ENCODE measurements around the gene CAMK2G. TPM values are rescaled to one million over a fixed set of nuclear protein-coding genes. Genes with fewer than 3 reads are reported as not detected.

The CAMK2G gene
- total RNA-seq, 1 donor from 2014 or later = 24.9 TPM

DNA sequence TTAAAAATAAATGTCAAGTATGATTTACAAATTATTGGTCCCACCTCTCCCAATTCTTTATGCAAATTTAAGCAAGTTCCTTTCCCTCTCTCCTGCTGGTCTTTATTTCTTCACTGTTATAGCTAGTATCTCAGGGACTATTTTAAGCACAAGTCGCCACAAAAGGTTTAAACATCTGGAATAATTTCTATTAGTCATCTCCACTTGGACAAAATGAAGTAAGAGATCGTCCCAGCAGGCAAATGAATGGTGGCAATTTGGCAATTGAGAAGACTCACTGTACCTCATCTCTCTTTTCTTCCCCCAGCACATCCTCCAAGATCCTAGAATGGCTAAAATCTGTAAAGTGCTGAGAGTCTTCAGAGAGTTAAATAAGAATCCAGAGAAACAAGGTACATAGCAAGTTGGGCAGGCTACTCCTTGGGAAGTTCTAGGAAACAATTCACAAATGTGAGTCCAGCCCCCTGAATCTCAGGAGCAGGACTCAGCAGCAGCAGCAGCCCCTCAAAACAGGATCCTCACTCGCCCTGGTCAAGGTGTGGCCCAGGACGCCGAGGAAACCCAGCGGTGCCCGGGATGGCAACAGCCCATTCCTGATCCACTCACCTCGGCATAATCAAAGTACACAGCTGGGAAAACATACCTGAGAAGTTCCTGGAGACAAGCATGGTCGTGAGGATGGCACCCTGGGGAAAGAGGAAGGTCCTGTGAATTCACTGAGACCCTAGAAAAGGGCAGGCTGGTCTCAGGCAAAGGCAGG, 32.6 kb downstream of the CAMK2G start:
- TF ChIP-seq, protein P1, sequence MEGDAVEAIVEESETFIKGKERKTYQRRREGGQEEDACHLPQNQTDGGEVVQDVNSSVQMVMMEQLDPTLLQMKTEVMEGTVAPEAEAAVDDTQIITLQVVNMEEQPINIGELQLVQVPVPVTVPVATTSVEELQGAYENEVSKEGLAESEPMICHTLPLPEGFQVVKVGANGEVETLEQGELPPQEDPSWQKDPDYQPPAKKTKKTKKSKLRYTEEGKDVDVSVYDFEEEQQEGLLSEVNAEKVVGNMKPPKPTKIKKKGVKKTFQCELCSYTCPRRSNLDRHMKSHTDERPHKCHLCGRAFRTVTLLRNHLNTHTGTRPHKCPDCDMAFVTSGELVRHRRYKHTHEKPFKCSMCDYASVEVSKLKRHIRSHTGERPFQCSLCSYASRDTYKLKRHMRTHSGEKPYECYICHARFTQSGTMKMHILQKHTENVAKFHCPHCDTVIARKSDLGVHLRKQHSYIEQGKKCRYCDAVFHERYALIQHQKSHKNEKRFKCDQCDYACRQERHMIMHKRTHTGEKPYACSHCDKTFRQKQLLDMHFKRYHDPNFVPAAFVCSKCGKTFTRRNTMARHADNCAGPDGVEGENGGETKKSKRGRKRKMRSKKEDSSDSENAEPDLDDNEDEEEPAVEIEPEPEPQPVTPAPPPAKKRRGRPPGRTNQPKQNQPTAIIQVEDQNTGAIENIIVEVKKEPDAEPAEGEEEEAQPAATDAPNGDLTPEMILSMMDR (conservative IDR thresholded peaks at IDR 0.05) = no peak
- Mint-ChIP-seq H3K4me3 (no peak overlapping the region), H3K27me3 (no peaks in the 10 kb centered on the region), H3K4me1 (ENCODE audit: unreplicated experiment) (no peaks in the 10 kb centered on the region), H3K9me3 (no peaks in the 10 kb centered on the region), H3K27ac (no peak overlapping the region), H3K36me3 (peaks cover 12% of the 10 kb centered on the region)
- no peak for DNase-seq (ENCODE audit: extremely low spot score, unreplicated experiment)

DNA sequence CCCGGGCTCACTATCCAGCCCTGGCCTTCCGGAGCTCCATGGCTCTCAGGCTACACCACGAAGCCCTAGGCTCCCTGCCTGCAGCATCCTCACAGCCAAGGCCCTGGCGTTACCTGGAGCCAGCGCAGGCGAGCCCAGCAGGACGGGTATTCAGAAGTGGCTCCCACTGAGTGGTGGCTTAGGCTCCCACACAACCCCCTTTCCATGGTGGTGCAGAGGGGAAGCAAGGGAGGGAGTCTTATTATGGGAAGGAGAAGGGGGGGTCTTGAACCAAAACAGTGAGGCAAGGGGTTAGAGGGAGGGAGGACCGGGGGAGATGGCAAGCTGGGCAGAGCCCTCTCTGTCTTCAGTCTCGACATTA, 33.3 kb downstream of the CAMK2G start:
- peaks cover 7% of the 10 kb centered on the region for H3K36me3 Mint-ChIP-seq
- no peaks in the 10 kb centered on the region for H3K4me1 Mint-ChIP-seq (ENCODE audit: unreplicated experiment)
- no peak overlapping the region for H3K4me3 Mint-ChIP-seq
- TF ChIP-seq, protein P1 (conservative IDR thresholded peaks at IDR 0.05) = no peak
- H3K27ac Mint-ChIP-seq = no peak overlapping the region
- H3K27me3 Mint-ChIP-seq = no peaks in the 10 kb centered on the region
- DNase-seq (ENCODE audit: extremely low spot score, unreplicated experiment) = no peak
- no peaks in the 10 kb centered on the region for H3K9me3 Mint-ChIP-seq

DNA sequence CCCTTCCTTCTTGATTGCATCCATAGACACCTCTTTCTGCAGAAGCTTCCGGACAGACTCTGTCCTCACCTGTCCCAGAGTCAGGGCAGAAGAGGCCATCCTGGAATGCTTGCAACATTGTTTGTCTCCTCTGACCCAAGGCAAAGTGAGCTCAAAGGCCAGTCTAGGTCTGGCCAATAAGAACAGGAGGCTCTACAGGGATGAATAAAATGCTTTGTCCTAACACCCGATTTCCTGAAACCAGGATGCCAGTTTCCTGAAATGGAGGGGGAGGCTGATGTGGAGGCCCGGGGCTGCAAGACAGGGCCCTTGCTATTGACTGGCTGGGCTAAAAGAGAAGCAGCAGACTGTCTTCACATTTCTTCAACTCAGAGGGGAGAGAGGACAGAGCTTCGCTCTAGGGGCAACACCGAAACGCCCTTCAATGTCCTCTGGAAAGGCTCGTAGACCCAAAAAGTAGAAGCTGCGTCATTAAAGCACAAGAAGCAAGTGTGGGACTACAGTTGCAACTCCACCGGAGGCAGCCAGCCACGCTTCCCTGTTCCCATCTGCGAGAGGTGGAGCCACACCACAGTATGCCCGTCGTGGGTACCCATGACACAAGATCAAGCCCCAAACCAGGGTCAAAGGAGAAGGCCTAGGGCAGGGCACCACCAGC, 33.8 kb downstream of the CAMK2G start:
- H3K27me3 Mint-ChIP-seq = no peaks in the 10 kb centered on the region
- no peaks in the 10 kb centered on the region for H3K4me1 Mint-ChIP-seq (ENCODE audit: unreplicated experiment)
- TF ChIP-seq, protein P1 (conservative IDR thresholded peaks at IDR 0.05) = no peak
- peaks cover 7% of the 10 kb centered on the region for H3K36me3 Mint-ChIP-seq
- no peak for DNase-seq (ENCODE audit: extremely low spot score, unreplicated experiment)
- no peaks in the 10 kb centered on the region for H3K9me3 Mint-ChIP-seq
- no peak overlapping the region for H3K27ac Mint-ChIP-seq
- no peak overlapping the region for H3K4me3 Mint-ChIP-seq

DNA sequence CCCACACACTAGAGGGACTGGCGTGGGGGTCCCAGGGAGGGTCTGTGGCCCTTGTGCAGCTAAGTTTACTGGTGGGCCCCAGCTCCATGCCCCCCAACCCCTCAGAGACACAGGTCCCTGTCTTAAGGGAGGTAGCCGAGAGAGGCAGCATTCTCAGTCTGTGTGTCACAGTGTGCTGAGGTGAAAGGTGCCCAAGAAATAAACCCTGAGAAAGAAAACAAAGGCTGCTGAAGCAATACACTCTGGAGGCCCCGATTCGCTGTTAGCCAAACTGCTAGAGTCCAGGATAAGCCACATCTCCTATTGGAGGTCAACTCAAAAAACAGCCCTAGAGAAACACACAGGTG, 34.3 kb downstream of the CAMK2G start:
- DNase-seq (ENCODE audit: extremely low spot score, unreplicated experiment) = no peak

DNA sequence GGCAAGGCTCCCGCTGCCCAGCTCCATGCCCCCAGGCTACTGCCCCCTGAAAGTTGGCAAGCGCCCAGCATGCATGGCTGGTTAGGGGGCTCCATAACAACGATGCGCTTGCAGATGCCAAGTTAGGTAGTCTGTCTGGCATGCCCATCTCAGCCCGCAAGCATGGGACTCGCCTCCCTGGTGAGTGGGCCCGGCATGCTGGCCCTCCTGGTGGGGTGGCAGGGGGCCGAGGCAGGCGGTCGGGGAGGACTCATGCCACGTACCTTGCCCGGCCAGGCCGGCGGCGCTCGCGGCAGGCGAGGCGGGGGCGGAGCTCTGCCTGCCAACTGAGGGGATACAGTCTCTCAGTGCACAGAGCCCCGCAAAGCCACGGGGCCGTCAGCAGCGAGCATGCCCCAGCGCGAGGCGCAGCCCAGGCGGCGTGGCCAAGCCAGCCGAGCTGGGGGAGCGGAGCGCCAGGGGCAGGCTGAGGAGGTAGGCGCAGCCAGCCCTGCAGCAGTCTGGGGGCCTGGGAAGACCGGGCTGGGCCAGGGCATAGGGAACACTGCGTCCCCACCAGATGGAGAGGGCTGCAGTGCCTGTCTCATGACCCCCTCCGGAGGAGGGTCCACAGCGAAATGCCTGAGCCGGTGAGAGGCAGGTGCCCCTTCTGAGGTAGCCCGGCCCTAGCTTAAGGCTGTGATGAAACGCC, 34.9 kb downstream of the CAMK2G start:
- no peak overlapping the region for H3K4me3 Mint-ChIP-seq
- no peaks in the 10 kb centered on the region for H3K9me3 Mint-ChIP-seq
- no peaks in the 10 kb centered on the region for H3K27me3 Mint-ChIP-seq
- TF ChIP-seq, protein P1 (conservative IDR thresholded peaks at IDR 0.05) = no peak
- H3K27ac Mint-ChIP-seq = no peak overlapping the region
- DNase-seq (ENCODE audit: extremely low spot score, unreplicated experiment) = no peak
- peaks cover 9% of the 10 kb centered on the region for H3K36me3 Mint-ChIP-seq
- no peaks in the 10 kb centered on the region for H3K4me1 Mint-ChIP-seq (ENCODE audit: unreplicated experiment)

More for the DNA sequence above, 34.3 kb downstream of the CAMK2G start:
- Mint-ChIP-seq H3K4me1 (ENCODE audit: unreplicated experiment) (no peaks in the 10 kb centered on the region), H3K36me3 (peaks cover 7% of the 10 kb centered on the region), H3K27me3 (no peaks in the 10 kb centered on the region), H3K4me3 (no peak overlapping the region), H3K9me3 (no peaks in the 10 kb centered on the region), H3K27ac (no peak overlapping the region)
- TF ChIP-seq, protein P1 (conservative IDR thresholded peaks at IDR 0.05) = no peak
